Activated CD8-positive, alpha-beta memory T cell treated with anti-CD3 and anti-CD28 coated beads, Interleukin-2, amount 50 U/mL, for 4 hours (primary cell): ENCODE measurements around the gene PRKCZ.

Experiments
- DNase-seq: peaks from one replicate; pipeline ENCODE4 v3.0.0-alpha.2; 2020

The PRKCZ gene

DNA sequence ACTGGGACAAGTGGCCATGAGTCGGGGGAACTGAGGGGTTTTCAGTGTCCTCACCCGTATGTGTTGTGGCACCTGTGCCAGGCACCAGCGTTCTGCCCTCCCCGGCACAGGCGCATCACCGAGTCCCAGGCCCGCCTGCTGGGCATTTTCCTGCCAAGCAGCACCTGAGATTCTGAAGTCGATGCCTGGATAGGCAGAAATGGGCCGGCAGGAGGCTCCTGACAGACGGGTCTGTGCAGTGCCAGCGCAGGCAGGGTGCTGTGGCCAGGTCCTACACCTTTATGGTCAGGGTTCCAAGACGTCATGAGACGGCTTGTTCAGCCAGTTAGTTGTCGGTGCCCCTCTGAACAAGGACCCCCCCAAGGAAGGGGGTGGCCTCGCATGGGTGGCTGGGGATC, 133.7 kb downstream of the PRKCZ start:
- no peak for DNase-seq

DNA sequence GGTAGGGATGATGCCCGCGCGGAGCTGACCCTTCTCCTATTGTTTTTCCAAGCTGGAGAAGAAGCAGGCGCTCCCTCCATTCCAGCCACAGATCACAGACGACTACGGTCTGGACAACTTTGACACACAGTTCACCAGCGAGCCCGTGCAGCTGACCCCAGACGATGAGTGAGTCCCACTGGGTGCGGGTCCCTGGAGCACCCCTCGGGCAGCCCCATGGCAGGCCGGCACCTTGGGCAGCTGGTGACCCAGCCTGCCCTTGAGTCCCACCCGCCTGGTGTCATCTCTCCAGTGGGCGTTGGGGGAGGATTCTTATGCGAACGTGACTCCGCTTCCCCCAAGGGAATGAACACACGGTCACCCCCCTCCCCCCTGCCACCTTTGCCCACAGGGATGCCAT, 134.3 kb downstream of the PRKCZ start:
- DNase-seq, result no peak

DNA sequence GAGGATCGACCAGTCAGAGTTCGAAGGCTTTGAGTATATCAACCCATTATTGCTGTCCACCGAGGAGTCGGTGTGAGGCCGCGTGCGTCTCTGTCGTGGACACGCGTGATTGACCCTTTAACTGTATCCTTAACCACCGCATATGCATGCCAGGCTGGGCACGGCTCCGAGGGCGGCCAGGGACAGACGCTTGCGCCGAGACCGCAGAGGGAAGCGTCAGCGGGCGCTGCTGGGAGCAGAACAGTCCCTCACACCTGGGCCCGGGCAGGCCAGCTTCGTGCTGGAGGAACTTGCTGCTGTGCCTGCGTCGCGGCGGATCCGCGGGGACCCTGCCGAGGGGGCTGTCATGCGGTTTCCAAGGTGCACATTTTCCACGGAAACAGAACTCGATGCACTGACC, 134.7 kb downstream of the PRKCZ start:
- DNase-seq, result no peak

DNA sequence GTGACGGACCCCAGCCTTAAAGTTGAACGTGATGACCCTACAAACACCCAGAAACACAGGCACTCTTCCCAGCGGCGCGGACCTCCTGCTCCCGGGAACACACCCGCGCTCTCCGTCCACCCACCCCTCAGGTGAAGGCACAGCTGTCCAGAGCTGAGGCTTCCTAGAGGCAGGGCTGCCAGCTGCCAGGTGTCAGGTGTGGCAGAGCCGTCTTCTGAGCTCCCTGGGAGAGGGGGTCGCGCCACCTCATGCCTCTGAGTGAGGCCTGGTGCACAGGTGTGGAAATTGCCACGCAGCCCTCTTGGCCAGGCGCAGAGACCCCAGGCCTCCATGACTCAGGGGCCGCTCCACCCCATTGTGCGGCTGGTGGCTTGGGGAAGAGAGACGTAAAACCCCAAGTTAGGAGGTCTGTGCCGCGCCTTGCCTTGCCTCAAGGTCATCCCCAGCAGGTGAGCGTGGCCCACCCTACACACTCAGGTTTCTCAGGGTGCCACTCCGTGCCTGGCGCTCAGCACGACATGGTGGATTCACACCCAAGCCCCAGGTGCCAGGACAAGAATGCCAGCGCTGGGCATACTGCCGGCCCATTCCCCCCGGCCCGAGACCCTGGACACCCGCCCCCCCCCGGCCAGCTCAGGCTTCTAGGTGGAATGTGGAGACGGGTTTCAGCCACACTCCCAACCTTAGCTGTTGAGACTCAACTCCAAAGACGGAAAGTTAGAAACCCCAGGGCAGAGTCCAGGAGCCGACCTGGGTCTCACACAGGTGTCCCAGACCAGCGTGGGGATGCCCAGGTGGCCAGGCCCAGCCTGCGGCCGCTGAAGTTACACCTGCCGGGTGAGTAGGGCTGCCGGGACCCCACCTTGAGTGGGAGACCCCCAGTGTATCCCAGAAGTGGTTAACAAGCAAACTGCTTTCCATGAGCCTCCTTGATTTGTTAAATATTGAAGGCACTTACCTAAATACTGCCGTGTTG, 136.0 kb downstream of the PRKCZ start:
- DNase-seq, result no peak

DNA sequence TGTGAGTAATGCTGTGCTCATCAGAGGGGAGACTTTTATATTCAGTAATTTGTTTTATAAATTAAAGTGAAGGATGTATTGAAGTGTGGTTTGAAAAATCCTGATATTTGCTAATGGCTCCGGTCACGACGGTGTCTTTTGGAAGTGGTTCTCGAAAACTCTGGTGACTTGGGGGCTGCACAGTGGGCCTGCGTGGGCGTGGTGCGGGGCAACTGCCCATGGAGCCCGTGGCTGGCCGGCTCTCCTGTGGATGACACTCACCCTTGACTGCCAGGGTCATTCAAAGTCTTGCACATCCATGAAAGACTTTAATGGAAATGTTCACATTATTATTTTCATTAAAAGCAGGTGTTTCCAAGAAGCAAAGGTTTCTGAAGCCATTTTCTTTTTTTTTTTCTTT, 136.7 kb downstream of the PRKCZ start:
- DNase-seq, result no peak

DNA sequence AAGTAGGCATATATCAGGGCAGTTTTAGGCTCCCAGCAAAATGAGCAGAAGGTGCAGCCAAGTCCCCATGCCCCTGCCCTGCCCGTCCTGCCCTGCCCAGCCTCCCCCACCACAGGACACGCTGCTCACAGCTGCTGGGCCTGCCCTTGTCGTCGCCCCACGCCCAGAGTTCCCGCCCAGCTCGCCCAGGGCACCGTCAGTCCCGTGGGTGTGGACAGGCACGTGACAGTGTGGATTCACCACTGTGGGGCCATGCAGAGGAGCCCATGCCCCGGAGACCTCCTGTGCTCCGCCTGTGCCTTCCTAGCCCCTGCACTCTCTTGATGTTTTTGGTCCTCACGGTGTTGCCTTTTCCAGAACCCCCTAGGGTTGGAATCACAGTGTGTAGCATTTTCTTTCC, 137.4 kb downstream of the PRKCZ start:
- no peak for DNase-seq

DNA sequence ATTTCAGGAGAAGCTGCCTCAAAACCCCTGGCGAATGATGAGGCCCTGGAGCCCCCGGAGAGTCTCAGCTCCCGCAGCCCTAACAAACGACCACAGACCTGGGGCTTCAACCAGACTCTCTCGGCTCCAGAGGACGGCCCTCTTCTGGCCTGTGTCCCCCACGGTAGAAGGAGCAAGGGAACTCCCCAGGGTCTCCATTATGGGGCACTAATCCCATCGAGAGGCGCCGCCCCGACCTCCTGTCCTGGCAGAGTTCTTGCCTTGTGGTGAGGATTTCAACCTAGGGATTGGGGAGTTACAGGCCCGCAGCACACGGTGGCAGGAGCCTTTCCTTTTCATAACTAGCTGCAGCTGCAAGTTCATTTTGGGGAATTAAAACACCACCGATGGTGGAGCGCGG, 138.1 kb downstream of the PRKCZ start:
- no peak for DNase-seq

DNA sequence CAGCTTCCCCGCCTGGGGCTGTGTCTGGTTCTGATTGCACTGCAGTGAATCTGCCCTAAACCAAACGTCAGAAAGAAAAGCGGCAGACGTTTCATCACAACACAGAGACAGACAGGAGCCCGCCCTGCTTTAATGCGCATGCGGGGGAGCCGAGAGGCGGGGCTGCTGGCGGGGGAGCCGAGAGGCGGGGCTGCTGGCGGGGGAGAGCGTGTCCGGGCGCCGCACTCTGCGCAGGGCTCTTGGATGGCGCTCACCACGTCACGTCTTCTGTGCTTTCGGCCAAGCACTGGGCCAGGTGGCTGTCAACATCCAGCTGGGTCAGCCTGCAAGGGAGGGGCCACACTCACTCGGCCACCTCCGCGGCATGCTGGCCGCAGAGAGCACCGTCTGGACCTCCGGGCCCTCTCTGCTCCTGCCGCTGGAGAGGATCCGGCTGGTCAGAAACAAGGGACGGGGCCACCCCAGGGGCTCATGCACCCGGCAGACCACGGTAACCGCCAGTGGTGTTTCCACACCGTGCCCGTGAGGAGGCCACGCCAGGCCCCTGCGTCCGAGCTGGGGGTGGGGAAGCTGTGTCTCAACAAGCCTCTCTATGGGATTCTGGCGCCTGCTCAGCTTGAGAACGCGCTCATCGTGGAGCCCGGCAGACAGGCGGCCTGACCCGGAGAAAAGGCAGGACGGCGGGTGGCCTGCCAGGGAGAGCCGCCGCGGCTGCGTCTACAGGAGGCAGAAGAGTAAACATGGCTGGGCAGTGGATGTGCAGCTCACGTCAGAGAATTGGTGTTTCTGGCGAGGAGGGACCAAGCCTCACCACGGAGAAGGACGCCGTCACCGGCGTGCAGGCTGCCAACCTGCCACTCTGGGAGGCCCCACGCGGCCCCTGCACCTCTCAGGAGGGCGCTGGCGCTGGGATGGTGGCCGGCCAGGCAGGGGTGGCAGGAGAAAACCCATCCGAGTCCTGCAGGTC, 139.5 kb downstream of the PRKCZ start:
- peak; percentile 87 for DNase-seq

DNA sequence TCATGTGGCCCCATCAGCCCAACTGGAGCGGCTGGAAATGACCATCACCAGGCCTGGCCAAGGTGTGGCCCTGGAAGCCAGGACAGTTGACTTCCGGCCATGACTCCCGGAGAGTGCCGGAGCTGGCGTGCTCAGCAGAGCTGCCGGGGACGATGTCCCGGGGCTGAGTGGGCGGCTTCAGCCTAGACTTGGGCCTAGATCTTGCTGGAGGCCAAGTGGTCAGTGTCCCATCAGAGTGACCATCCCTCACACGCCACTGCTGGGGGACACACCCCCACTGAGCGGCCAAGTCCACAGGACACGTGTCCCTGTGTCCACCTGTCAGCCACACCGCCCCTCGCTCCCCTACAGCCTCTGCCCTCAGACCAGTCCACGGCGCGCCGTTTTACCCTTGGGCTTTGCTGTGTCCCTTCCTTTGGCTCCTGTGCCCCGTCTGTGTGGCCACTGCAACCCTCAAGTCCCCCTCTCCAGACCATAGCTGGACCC, 140.3 kb downstream of the PRKCZ start:
- no peak for DNase-seq

DNA sequence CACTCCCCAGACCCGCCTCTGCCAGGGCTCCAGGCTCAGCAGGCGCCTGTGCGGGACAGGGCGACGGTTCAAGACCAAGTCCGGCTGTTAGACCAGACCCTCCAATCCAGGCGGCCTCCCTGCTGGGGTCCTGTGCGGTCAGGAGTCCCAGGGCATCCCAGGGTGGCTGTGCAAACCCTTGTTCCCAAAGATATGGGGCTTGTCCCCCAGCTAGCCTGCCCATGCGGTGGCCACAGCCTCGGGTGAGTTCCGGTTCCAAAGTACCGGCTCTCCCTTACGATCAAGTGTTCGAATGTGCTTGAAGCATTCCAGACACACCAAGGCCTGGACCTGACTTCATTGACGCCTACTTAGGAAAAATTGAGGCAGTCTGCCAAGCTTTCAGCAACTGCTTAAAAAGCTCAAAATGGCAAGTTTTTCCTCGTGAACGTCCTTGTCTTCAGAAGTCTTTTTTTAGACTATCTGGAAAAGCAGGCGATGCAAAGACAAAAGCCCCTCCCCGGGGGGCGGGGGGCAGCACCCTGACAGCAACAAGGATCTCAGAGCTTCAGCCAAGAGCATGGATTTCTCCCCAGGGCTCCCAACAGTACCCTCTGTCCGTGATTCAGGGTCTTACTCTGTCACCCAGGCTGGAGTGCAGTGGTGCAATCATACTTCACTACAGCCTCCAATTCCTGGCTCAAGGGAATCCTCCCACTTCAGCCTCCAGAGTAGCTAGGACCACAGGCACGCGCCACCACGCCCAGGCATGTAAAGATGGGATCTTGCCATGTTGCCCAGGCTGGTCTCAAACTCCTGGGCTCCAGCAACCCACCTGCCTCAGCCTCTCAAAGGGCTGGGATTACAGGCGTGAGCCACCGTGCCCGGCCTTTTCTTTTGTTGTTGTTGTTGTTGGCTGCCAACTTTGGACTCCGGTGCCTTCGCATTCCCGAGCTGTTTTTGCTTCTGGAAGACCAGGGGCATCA, 142.1 kb downstream of the PRKCZ start:
- DNase-seq, result no peak

DNA sequence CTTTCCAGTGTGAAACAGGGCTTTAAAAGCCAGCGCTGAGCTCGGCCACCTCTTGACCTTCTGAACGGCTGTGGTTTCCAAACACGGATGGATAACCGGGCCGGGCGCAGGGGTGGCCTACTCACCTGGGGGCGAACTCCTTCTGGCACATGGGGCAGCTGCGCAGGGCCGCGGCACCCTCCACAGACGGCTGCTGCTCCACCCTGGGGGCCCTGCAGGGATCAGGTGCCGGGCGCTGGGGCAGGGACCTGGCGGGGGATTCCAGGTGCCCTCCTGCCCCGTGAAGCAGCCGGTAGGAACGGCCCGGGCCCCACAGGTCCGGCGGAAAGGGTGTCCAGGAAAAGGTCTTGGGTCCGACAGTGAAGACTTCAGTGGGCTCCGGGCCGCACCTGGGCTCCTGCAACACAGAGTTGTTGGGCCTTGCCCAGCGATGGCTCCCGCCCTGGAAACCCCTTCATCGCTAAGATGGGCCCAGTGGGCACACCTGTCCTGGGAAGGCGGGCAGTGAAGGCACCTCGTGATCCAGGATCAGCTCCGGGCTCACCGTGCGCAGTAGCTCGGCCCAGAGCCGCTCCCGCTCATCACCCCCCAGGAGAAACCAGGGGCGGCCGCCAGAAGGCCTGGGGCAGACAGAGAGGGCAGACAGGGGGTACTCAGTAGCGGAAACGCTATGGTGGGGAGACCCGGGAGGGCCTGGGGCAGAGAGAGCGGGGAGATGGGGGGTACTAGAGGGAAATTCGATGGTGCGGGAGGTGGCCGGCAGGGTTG, 143.5 kb downstream of the PRKCZ start:
- no peak for DNase-seq

DNA sequence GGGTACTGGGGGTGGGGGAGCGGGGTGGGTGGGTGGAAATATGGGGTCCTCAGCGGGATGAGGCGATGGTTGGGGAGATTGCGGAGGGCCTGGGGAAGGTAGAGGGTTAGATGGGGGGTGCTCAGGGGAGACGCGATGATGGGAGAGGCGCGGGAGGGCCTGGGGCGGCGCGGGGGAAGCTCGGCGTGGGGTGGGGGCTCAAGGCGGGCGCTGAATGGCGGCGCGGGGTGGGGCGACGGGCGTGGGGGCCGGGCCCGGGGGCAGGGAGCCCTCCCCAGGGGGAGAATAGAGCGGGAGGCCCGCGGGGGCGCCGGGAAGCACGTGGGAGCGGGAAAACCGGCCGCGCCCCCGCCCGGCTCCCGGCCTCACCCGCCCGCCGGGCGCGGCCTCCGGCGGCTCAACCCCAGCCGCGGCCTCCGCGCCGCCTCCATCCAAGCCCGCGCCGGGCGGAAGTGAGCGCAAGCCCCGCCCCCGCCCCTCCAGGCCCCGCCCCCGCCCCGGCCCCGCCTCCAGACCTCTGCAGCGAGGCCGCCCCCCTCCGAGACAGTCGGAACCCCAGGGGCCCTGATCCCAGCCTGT, 144.2 kb downstream of the PRKCZ start, which contains the start of gene FAAP20:
Gene FAAP20 (minus strand): TSS at position 454 of the 579 bp plus-strand sequence. CDS start 23 bp downstream, at position 431.
- DNase-seq, result peak; percentile 71

DNA sequence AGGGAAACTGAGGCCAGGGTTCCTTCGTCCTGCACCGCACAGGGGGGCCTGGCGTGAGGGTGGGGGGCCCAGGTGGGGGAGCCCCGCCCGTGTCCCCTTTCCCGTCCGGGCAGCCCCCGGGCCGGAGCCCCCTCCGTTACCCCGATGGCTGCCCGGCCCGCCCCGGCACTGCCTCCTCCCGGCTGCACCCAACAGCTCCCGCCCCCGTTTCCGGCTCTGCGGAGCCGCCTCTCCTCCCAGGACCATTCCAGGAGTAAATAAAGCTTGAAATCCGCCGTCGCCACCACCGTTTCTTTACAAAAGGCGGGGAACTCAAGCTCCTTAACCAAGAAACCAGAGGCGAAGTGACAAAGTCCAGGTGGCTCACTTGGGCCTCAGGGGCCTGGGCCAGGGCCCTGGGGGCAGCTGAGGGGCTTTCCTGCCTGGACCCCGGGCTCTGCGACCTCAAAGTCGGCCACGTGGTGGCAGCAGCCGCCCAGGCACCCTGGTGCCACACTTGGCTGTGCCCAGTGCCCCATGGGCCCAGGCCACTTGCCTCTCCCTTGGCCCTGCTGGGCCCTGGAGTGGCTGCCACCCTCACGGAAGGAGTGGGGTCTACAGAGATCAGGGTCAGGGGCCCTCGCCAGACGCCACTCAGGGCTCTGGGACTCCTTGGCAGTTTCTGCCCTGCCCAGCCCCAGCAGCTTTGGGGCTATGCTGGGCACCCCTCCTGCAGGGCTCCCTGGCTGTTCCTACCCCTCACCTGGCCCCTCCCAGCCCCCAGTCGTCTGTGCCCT, 144.9 kb downstream of the PRKCZ start:
- peak; percentile 83 for DNase-seq

DNA sequence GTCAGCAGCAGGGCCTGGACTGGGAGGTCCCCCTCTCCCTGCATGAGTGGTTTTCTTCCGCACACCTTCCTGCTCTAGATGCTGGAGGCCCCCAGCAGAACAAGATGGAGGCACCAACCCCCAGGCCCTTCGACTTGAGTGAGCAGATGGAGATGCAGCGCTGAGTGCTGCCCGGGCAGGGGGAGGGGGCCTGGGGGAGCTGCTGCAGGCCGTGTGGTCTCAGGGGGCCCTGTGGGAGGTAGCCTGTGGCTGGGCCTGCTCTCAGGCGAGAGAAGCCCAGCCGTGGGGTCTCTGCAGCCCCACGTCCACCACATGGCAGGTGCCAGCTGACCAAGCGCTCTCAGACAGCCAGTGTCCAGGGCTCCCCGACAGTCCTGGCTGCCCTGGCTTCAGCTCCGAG, 145.6 kb downstream of the PRKCZ start:
- no peak for DNase-seq

DNA sequence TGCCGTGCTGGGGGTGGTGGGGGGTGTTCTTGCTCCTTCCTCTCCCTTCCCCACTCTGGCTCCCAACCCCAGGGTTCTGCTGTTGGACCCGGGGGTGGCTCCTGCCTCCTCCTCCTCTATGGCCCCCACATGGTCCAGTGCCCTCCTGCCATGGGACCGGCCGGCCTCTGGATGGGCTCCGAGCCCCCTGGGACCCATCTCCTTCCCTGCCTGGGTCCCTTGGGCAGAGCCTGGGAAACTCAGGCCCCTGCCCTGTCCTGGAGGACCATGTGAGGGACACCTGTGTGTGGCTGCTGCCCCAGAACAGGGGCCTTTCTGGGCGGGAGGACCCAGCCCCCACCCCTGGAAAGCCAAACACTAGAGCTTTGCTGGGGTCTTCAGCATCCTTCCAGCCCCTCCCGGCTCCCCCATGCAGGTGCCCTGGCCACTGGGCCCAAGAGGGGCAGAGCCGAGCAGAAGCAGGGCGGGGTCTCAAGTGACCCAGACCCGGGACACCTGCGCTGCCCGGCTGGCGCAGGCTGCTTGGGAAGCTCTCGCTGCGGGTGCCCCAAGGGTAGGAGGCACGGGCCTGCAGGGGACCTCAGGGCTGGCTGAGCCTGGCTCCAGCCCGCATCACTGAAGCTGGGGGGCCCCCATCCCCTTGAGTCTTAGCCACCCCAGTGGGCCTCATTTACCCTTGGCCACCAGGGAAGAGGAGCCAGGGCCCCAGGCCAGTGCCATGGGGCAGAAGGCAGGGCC, 146.9 kb downstream of the PRKCZ start:
- DNase-seq, result no peak

DNA sequence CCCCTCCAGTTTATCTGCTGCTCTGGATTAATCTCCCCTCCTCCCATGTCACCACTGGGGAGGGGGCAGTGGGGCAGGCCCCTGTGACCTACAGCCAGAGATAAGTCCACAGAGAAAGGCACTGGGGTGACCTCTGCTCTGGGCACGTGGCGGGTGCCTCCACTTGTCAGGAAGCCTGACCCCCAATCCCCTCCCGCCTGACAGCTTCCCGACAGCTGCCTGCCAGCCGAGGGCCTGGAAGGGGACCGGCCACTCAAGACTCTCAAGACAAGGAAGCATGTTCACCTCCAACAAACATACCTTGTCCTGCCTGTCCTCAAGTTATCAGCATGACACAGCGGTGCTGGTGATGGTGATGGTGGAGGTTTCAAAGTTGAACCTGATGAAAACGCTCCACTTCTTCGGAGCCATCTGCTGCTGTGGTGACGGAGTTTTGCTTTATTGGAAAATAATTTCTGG, 147.5 kb downstream of the PRKCZ start:
- no peak for DNase-seq

DNA sequence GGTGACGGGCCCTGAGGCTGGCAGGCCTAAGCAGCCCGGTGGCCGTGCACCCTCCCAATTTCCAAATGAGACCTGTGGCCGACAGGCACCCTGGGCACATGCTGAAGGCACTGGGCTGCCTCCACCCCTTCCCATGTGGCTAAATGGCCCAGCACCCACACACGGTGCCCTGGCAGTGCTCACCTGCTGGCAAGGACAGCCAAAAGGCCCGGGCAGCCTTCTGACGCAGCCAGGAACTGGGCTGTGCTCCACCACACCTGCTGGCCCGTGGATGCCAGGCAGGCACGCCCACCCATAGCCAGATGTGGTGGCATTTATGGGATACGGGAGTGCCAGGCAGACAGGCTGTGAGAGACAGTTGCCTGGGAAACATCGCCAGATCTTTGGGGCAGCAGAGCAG, 148.4 kb downstream of the PRKCZ start:
- no peak for DNase-seq

DNA sequence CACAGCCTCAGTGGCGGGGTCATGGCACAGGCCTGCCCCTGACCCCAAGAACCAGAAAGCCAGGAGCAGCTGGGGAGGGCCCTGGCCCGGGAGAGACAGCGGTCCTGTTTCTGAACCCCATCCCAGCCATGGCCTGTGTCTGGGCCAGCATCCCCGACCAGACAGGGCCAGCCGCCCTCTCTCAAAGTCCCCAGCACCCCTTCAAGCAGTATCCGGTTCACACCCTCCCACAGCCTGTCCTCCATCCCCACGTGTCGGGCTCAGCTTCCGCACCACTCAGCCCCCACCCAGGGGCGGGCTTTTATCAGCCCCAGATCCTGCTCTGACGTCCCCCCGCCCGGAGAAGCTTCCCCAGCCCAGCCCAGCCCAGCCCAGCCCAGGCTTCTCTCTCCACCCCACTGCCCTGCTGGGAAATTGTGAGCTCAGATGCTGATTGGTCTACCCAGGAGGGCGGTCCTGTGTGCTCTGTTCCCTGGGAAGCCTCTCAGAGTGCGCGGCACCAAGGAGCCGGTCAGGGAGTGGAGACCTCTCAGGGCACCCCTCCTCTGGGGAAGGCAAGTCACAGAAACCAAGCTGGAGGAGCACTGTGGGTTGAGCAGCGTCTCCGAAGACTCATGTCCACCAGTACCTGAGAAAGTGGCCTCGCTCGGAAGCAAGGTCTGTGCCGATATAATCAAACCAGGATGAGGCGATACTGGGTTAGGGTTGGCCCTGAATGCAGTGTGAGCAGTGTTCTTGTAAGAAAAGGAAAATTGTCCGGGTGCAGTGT, 149.0 kb downstream of the PRKCZ start:
- peak; percentile 71 for DNase-seq
